H1 (cell line): ENCODE data around the gene PAK5. TPM values are rescaled to one million over a fixed set of nuclear protein-coding genes. Genes with fewer than 3 reads are reported as not detected.

ENCODE experiments used
- ATF2 ChIP-seq: IDR thresholded peaks from 2 replicates; pipeline ENCODE4 v1.6.1; 2012; ENCODE audit warnings: low read length, inconsistent platforms
- CEBPB ChIP-seq: IDR thresholded peaks from 2 replicates; pipeline ENCODE4 v1.6.1; 2012; ENCODE audit warnings: low read depth, low read length
- CHD1 ChIP-seq: IDR thresholded peaks from 2 replicates; pipeline ENCODE4 v1.6.1; 2012; ENCODE audit warnings: low read depth, low read length, improper control_type of control experiment
- CTBP2 ChIP-seq: IDR thresholded peaks from 2 replicates; pipeline ENCODE4 v1.7.0; 2011; ENCODE audit warnings: borderline replicate concordance, mild to moderate bottlenecking, moderate library complexity, mixed read lengths, low read length; ENCODE audit not compliant: insufficient read depth, insufficient read length
- FOSL1 ChIP-seq: IDR thresholded peaks from 2 replicates; pipeline ENCODE4 v1.6.1; 2011; ENCODE audit warnings: mild to moderate bottlenecking, low read depth, low read length, moderate library complexity; ENCODE audit not compliant: insufficient read depth
- MAFK ChIP-seq: IDR thresholded peaks from 2 replicates; pipeline ENCODE4 v1.6.1; 2012; ENCODE audit warnings: low read depth, mild to moderate bottlenecking, improper control_type of control experiment, low read length
- NANOG ChIP-seq: IDR thresholded peaks from 2 replicates; pipeline ENCODE4 v1.6.1; 2011; ENCODE audit warnings: low read length, low read depth, mild to moderate bottlenecking, inconsistent platforms; ENCODE audit not compliant: insufficient read depth, poor library complexity, severe bottlenecking
- SAP30 ChIP-seq: fragments of 300-600 bp; sonication (generic); IDR thresholded peaks from 2 replicates; pipeline ENCODE4 v1.7.1; 2012; ENCODE audit warnings: low read length, moderate library complexity, mild to moderate bottlenecking, inconsistent platforms; ENCODE audit not compliant: insufficient read depth, insufficient replicate concordance
- TBP ChIP-seq: IDR thresholded peaks from 2 replicates; pipeline ENCODE4 v1.6.1; 2011; ENCODE audit warnings: low read depth, low read length, improper control_type of control experiment
- polyA plus RNA-seq, 7 experiments: library from polyadenylated mRNA; depleted of rRNA in 3 of 7; stranded (reverse) in 5 of 7; unstranded in 2 of 7; fragments of >200 nt in 5 of 7; fragments of 200-250 nt in 2 of 7; gene quantifications; 1 replicate in 5 of 7; 2 replicates in 1 of 7; 4 replicates in 1 of 7; pipeline versions ENCODE4 v1.2.1 to v1.2.3, GENCODE V29; 2011 to 2013; ENCODE audit warnings: missing spikeins in 2 of 7, mixed read lengths in 2 of 7
- total RNA-seq: library from RNA; stranded (reverse); fragmentation: NEBNext Ultra II Directional; extraction: Animal tissue kit (Norgen Biotek cat#: 25700); gene quantifications from 2 replicates; pipeline ENCODE4 v1.2.1, GENCODE V29; 2021

PAK5 gene
- total and polyA plus RNA-seq, 2 of the 8 experiments (the other 6 are each of a cell fraction or from before 2014, with no cell fraction given), result 0.54 to 0.80 TPM

GRCh38 chr20:9710685-9711084 is 128.2 kb downstream of the PAK5 start (continued):
- TF ChIP-seq ATF2, result no peak
- TF ChIP-seq CEBPB, result no peak
- TF ChIP-seq NANOG, result no peak
- TF ChIP-seq CHD1, result no peak
- TF ChIP-seq CTBP2, result no peak
- no peak for TF ChIP-seq TBP
- TF ChIP-seq FOSL1, result no peak
- TF ChIP-seq MAFK, result no peak
- no peak for TF ChIP-seq SAP30
